Measurements from ENCODE around the gene CYP27C1.

CYP27C1 gene

GRCh38 chr2:127200962-127201361, 19.1 kb downstream of the CYP27C1 start:
- Histone ChIP-seq H3K9ac (ENCODE audit: low read depth, low read length) (no peak overlapping the region), H3K9me3 (ENCODE audit: control insufficient read depth, insufficient read depth, low read length) (0 out of 2 replicates have a peak, but pooled peaks cover 5% of the 10 kb centered on the region), H3K4me1 (ENCODE audit: control insufficient read depth, insufficient read depth, low read length) (peaks cover 18% of the 10 kb centered on the region), H3K27me3 (ENCODE audit: control insufficient read depth, insufficient read depth, low read length) (no peaks in the 10 kb centered on the region), H3K27ac (ENCODE audit: low read depth, low read length) (no peak overlapping the region), H3K4me3 (ENCODE audit: low read depth, low read length) (no peak overlapping the region), H3K36me3 (ENCODE audit: control insufficient read depth, insufficient read depth, low read length) (peaks cover 5% of the 10 kb centered on the region; the same call in 1 of the 2 replicates)

- Histone ChIP-seq H3K9me3 (ENCODE audit: control insufficient read depth, insufficient read depth, low read length) (0 out of 2 replicates have a peak, but pooled peaks cover 5% of the 10 kb centered on the region), H3K9ac (ENCODE audit: low read depth, low read length) (no peak overlapping the region), H3K27me3 (ENCODE audit: control insufficient read depth, insufficient read depth, low read length) (no peaks in the 10 kb centered on the region), H3K4me1 (ENCODE audit: control insufficient read depth, insufficient read depth, low read length) (peaks cover 15% of the 10 kb centered on the region), H3K27ac (ENCODE audit: low read depth, low read length) (no peak overlapping the region), H3K4me3 (ENCODE audit: low read depth, low read length) (no peak overlapping the region), H3K36me3 (ENCODE audit: control insufficient read depth, insufficient read depth, low read length) (peaks cover 5% of the 10 kb centered on the region; the same call in 1 of the 2 replicates)
Measured at GRCh38 chr2:127199223-127199622, 20.9 kb downstream of the CYP27C1 start.

GRCh38 chr2:127197475-127198385, 22.4 kb downstream of the CYP27C1 start:
- H3K36me3 ChIP-seq (ENCODE audit: control insufficient read depth, insufficient read depth, low read length): peaks cover 5% of the 10 kb centered on the region; the same call in 1 of the 2 replicates
- peaks cover 25% of the 10 kb centered on the region for H3K4me1 ChIP-seq (ENCODE audit: control insufficient read depth, insufficient read depth, low read length)
- no peak overlapping the region for H3K27ac ChIP-seq (ENCODE audit: low read depth, low read length)
- no peak overlapping the region for H3K9ac ChIP-seq (ENCODE audit: low read depth, low read length)
- H3K4me3 ChIP-seq (ENCODE audit: low read depth, low read length): peak overlapping the region; percentile 20; the same call in 1 of the 2 replicates
- H3K27me3 ChIP-seq (ENCODE audit: control insufficient read depth, insufficient read depth, low read length): no peaks in the 10 kb centered on the region
- 0 out of 2 replicates have a peak, but pooled peaks cover 5% of the 10 kb centered on the region for H3K9me3 ChIP-seq (ENCODE audit: control insufficient read depth, insufficient read depth, low read length)

- H3K9me3 ChIP-seq (ENCODE audit: control insufficient read depth, insufficient read depth, low read length): 0 out of 2 replicates have a peak, but pooled peaks cover 5% of the 10 kb centered on the region
- H3K9ac ChIP-seq (ENCODE audit: low read depth, low read length): no peak overlapping the region
- no peak overlapping the region for H3K4me3 ChIP-seq (ENCODE audit: low read depth, low read length)
- no peaks in the 10 kb centered on the region for H3K27me3 ChIP-seq (ENCODE audit: control insufficient read depth, insufficient read depth, low read length)
- no peak overlapping the region for H3K27ac ChIP-seq (ENCODE audit: low read depth, low read length)
- H3K4me1 ChIP-seq (ENCODE audit: control insufficient read depth, insufficient read depth, low read length): peaks cover 25% of the 10 kb centered on the region
- H3K36me3 ChIP-seq (ENCODE audit: control insufficient read depth, insufficient read depth, low read length): peaks cover 5% of the 10 kb centered on the region; the same call in 1 of the 2 replicates
Measured at GRCh38 chr2:127196998-127197397, 23.1 kb downstream of the CYP27C1 start.

- Histone ChIP-seq H3K4me3 (ENCODE audit: low read depth, low read length) (no peak overlapping the region), H3K27me3 (ENCODE audit: control insufficient read depth, insufficient read depth, low read length) (no peaks in the 10 kb centered on the region), H3K4me1 (ENCODE audit: control insufficient read depth, insufficient read depth, low read length) (peaks cover 25% of the 10 kb centered on the region), H3K36me3 (ENCODE audit: control insufficient read depth, insufficient read depth, low read length) (peaks cover 5% of the 10 kb centered on the region; the same call in 1 of the 2 replicates), H3K9me3 (ENCODE audit: control insufficient read depth, insufficient read depth, low read length) (0 out of 2 replicates have a peak, but pooled peaks cover 5% of the 10 kb centered on the region), H3K9ac (ENCODE audit: low read depth, low read length) (no peak overlapping the region), H3K27ac (ENCODE audit: low read depth, low read length) (no peak overlapping the region)
Measured at GRCh38 chr2:127196549-127196948, 23.6 kb downstream of the CYP27C1 start.

GRCh38 chr2:127195140-127196074, 24.7 kb downstream of the CYP27C1 start:
- Histone ChIP-seq H3K4me1 (ENCODE audit: control insufficient read depth, insufficient read depth, low read length) (peaks cover 25% of the 10 kb centered on the region), H3K9me3 (ENCODE audit: control insufficient read depth, insufficient read depth, low read length) (0 out of 2 replicates have a peak, but pooled peaks cover 5% of the 10 kb centered on the region), H3K27ac (ENCODE audit: low read depth, low read length) (no peak overlapping the region), H3K27me3 (ENCODE audit: control insufficient read depth, insufficient read depth, low read length) (no peaks in the 10 kb centered on the region), H3K4me3 (ENCODE audit: low read depth, low read length) (no peak overlapping the region), H3K9ac (ENCODE audit: low read depth, low read length) (no peak overlapping the region), H3K36me3 (ENCODE audit: control insufficient read depth, insufficient read depth, low read length) (peaks cover 5% of the 10 kb centered on the region; the same call in 1 of the 2 replicates)

- H3K4me1 ChIP-seq (ENCODE audit: control insufficient read depth, insufficient read depth, low read length): peaks cover 25% of the 10 kb centered on the region
- no peak overlapping the region for H3K4me3 ChIP-seq (ENCODE audit: low read depth, low read length)
- H3K27ac ChIP-seq (ENCODE audit: low read depth, low read length): peak overlapping the region; percentile 39
- H3K36me3 ChIP-seq (ENCODE audit: control insufficient read depth, insufficient read depth, low read length): peaks cover 5% of the 10 kb centered on the region; the same call in 1 of the 2 replicates
- H3K9me3 ChIP-seq (ENCODE audit: control insufficient read depth, insufficient read depth, low read length): 0 out of 2 replicates have a peak, but pooled peaks cover 5% of the 10 kb centered on the region
- no peak overlapping the region for H3K9ac ChIP-seq (ENCODE audit: low read depth, low read length)
- no peaks in the 10 kb centered on the region for H3K27me3 ChIP-seq (ENCODE audit: control insufficient read depth, insufficient read depth, low read length)
Measured at GRCh38 chr2:127194447-127194846, 25.7 kb downstream of the CYP27C1 start.

GRCh38 chr2:127193967-127194280, 26.2 kb downstream of the CYP27C1 start:
- Histone ChIP-seq H3K9me3 (ENCODE audit: control insufficient read depth, insufficient read depth, low read length) (0 out of 2 replicates have a peak, but pooled peaks cover 5% of the 10 kb centered on the region), H3K36me3 (ENCODE audit: control insufficient read depth, insufficient read depth, low read length) (peaks cover 5% of the 10 kb centered on the region; the same call in 1 of the 2 replicates), H3K9ac (ENCODE audit: low read depth, low read length) (no peak overlapping the region), H3K27me3 (ENCODE audit: control insufficient read depth, insufficient read depth, low read length) (no peaks in the 10 kb centered on the region), H3K4me1 (ENCODE audit: control insufficient read depth, insufficient read depth, low read length) (peaks cover 25% of the 10 kb centered on the region), H3K27ac (ENCODE audit: low read depth, low read length) (peak overlapping the region; percentile 59), H3K4me3 (ENCODE audit: low read depth, low read length) (no peak overlapping the region)

GRCh38 chr2:127193164-127193966, 26.7 kb downstream of the CYP27C1 start:
- peaks cover 25% of the 10 kb centered on the region for H3K4me1 ChIP-seq (ENCODE audit: control insufficient read depth, insufficient read depth, low read length)
- H3K4me3 ChIP-seq (ENCODE audit: low read depth, low read length): no peak overlapping the region
- 0 out of 2 replicates have a peak, but pooled peaks cover 5% of the 10 kb centered on the region for H3K9me3 ChIP-seq (ENCODE audit: control insufficient read depth, insufficient read depth, low read length)
- H3K36me3 ChIP-seq (ENCODE audit: control insufficient read depth, insufficient read depth, low read length): peaks cover under 1% of the 10 kb centered on the region; the same call in 1 of the 2 replicates
- H3K27me3 ChIP-seq (ENCODE audit: control insufficient read depth, insufficient read depth, low read length): no peaks in the 10 kb centered on the region
- peak overlapping the region; percentile 59 for H3K27ac ChIP-seq (ENCODE audit: low read depth, low read length)
- H3K9ac ChIP-seq (ENCODE audit: low read depth, low read length): no peak overlapping the region

All from HUES48 (cell line).